Pancreas (tissue), 10 donors: Measurements from ENCODE around the gene PIK3CG. TPM values are rescaled to one million over a fixed set of nuclear protein-coding genes. Genes with fewer than 3 reads are reported as not detected.

ENCODE experiments used
- ATAC-seq, 4 donors: fragments of 200-7000 bp; cut with Tn5 transposase; one replicate each; pipeline versions ENCODE4 v1.8.0 to v1.9.1; 2020; ENCODE audit warnings: mild to moderate bottlenecking in 4 of 4, moderate library complexity in 4 of 4
- DNase-seq, 6 donors: peaks; one replicate each; pipeline ENCODE4 v3.0.0-alpha.2; 2020
- FAIRE-seq: peaks from 2 replicates; lab custom pipeline; 2012; peaks lifted over from hg19 to GRCh38; lab: Jason Lieb, UNC
- H3K27ac ChIP-seq, 4 donors: fragments of 200-600 bp; sonication (generic); 1 replicate in 3 of 4; 2 replicates in 1 of 4; pipeline versions ENCODE4 v1.5.0 to v1.8.0; 2020
- H3K27me3 ChIP-seq, 4 donors: fragments of 200-600 bp; one replicate each; pipeline ENCODE4 v1.8.0; 2021
- H3K36me3 ChIP-seq, 3 donors: fragments of 200-600 bp; sonication (generic) in 1 of 3; one replicate each; pipeline versions ENCODE4 v1.5.0 to v1.8.0; 2020 to 2021
- H3K4me1 ChIP-seq, 3 donors: fragments of 200-600 bp; one replicate each; pipeline ENCODE4 v1.8.0; 2021
- H3K4me3 ChIP-seq, 4 donors: fragments of 200-600 bp; sonication (generic) in 2 of 4; one replicate each; pipeline versions ENCODE4 v1.5.0 to v1.8.0; 2020 to 2021
- H3K9me3 ChIP-seq, 4 donors: fragments of 200-600 bp; one replicate each; pipeline ENCODE4 v1.8.0; 2021
- WGBS, 2 donors: extraction: QIAGEN DNeasy Blood & Tissue Kit; methylation state at CpG; one replicate each; pipeline ENCODE4 v1.1.7; 2013; 5-methylcytosine and 5-hydroxymethylcytosine counted together
- intact Hi-C, 3 donors: fragments of 100-400 bp; cut with DNase I; formaldehyde crosslinking; loops; one replicate each; pipeline versions ENCODE4 v1.11.1 to v1.14.2; 2022
- polyA plus RNA-seq, 2 donors: library from polyadenylated mRNA; stranded (reverse); fragments of 200-250 nt; gene quantifications; one replicate each; pipeline ENCODE4 v1.2.3, GENCODE V29; 2013
- total RNA-seq, 6 donors: library from RNA; stranded (reverse); fragmentation: NEBNext Ultra II Directional in 4 of 6; extraction: Animal tissue kit (Norgen Biotek cat#: 25700) in 4 of 6; gene quantifications; one replicate each; pipeline versions ENCODE4 v1.2.1 to v1.2.4, GENCODE V29; 2021 to 2023
- TF ChIP-seq, protein P1 (sequence below), 4 donors: fragments of 200-600 bp; sonication (generic) in 3 of 4; IDR thresholded peaks; one replicate each; pipeline versions ENCODE4 v1.5.0 to v1.8.0; 2021; ENCODE audit warnings: antibody characterized with exemption in 4 of 4
- donor health status: healthy with polysubstance abuse.
- donor health status: DM: no; HTN: no; CAD: no; lungs with moderate emphysema.
- donor health status: DM: no; HTN: no; CAD: no.
- donor health status: control.
- donor health status: control.
- donor health status: Bipolar disorder and iron deficiency.
- donor health status: DM: yes; HTN: yes; CAD: no.
- donor health status: DM: no; HTN: no; CAD: no.
- donor health status: DM: no; HTN: no; CAD: no.
- donor health status: DM: yes; HTN: yes; CAD: no.

PIK3CG gene
- total and polyA plus RNA-seq, 8 donors, result 0.09 to 5.3 (median 0.55) TPM

DNA sequence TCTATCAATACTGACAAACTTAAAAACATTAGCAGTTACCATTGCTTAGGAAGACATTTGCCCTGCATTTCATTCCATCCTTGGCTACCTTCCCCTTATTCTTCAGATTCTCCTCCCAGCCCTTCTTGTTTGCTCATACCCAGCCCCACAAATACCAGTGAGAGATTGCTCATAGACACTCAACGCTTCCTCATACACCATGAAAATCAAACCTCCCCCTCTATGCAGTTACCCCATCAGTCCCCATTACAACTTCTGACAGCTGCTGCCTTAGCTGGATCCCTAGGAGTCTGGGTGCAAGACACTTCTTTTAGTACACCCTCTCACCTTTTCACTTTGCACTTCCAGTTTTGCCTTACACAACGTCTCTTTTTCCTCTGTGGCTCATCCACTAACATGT is 28.3 kb upstream of the PIK3CG start:
- FAIRE-seq (no peak), ATAC-seq (no peak), DNase-seq (no peak)
- Histone ChIP-seq H3K9me3 (no peaks in the 10 kb centered on the region), H3K4me1 (no peaks in the 10 kb centered on the region), H3K36me3 (no peaks in the 10 kb centered on the region), H3K27ac (no peak overlapping the region), H3K4me3 (no peak overlapping the region), H3K27me3 (no peaks in the 10 kb centered on the region)
- TF ChIP-seq, protein P1, sequence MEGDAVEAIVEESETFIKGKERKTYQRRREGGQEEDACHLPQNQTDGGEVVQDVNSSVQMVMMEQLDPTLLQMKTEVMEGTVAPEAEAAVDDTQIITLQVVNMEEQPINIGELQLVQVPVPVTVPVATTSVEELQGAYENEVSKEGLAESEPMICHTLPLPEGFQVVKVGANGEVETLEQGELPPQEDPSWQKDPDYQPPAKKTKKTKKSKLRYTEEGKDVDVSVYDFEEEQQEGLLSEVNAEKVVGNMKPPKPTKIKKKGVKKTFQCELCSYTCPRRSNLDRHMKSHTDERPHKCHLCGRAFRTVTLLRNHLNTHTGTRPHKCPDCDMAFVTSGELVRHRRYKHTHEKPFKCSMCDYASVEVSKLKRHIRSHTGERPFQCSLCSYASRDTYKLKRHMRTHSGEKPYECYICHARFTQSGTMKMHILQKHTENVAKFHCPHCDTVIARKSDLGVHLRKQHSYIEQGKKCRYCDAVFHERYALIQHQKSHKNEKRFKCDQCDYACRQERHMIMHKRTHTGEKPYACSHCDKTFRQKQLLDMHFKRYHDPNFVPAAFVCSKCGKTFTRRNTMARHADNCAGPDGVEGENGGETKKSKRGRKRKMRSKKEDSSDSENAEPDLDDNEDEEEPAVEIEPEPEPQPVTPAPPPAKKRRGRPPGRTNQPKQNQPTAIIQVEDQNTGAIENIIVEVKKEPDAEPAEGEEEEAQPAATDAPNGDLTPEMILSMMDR (IDR thresholded peaks at IDR 0.05), result no peak
- 58 to 80% methylated on average over 2 of the region's 2 CpGs for WGBS, 2 donors
- intact Hi-C loops, result no loop called here

- TF ChIP-seq, protein P1 (IDR thresholded peaks at IDR 0.05), result no peak
- no peaks in the 10 kb centered on the region for H3K4me1 ChIP-seq
- DNase-seq (no peak), ATAC-seq (no peak), FAIRE-seq (no peak)
- H3K9me3 ChIP-seq, result no peaks in the 10 kb centered on the region
- intact Hi-C loops, result no loop called here
- 86% methylated on average over 2 of the region's 2 CpGs for WGBS, 2 donors
- no peaks in the 10 kb centered on the region for H3K27me3 ChIP-seq
- H3K4me3 ChIP-seq, result no peak overlapping the region
- no peaks in the 10 kb centered on the region for H3K36me3 ChIP-seq
- no peak overlapping the region for H3K27ac ChIP-seq
Observed at GRCh38 chr7:106839511-106839910, 25.6 kb upstream of the PIK3CG start.

DNA sequence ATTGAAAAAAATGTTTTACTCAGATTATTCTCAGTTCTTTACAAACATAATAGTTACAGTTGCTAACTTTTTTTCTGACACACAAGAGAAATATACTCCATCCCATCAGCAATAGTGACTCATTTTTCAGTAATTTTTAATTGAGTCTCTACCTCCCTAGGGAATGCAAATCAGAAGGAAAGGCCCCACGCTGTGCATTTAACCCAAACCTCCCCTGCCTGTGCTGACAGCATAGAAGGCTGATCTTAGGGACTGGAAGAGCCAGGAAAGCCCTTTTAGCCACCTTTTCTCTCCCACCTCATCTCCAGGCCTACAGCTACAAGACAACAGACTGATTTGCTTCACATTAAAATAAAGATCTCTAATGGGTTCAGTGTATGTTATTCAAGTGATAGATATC is 24.7 kb upstream of the PIK3CG start:
- Histone ChIP-seq H3K27ac (no peak overlapping the region), H3K36me3 (no peaks in the 10 kb centered on the region), H3K4me3 (no peak overlapping the region), H3K27me3 (no peaks in the 10 kb centered on the region), H3K9me3 (no peaks in the 10 kb centered on the region), H3K4me1 (no peaks in the 10 kb centered on the region)
- ATAC-seq, result no peak
- DNase-seq, result no peak
- TF ChIP-seq, protein P1 (IDR thresholded peaks at IDR 0.05), result no peak
- WGBS, 2 donors, result 43 to 69% methylated on average over 1 of the region's 1 CpG
- intact Hi-C loops, result no loop called here
- no peak for FAIRE-seq

DNA sequence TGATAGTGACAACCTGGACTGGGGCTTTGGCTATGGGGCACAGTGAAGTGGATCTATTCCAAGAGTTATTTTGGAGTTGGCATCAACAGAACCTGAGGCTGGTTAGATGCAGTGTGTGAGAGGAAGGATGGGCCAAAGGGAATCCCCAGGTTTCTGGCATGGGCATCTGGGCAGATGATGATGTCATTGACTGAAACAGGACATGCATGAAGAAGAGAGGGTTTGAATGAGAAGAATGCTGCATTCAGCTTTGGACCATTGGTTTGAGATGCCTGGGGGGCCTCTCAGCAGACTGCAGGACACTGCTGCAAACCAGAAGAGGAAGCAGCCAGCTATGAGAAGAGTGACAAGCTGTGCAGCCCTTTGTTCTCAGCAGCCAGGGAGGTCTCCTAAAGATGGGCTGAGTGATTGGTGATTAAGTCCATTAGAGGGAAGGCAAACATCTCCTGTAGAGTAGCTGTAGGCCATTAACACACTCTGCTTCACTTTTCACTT is 23.1 kb upstream of the PIK3CG start:
- no peaks in the 10 kb centered on the region for H3K36me3 ChIP-seq
- H3K27ac ChIP-seq, result no peak overlapping the region
- H3K9me3 ChIP-seq, result no peaks in the 10 kb centered on the region
- DNase-seq, result no peak
- no peaks in the 10 kb centered on the region for H3K27me3 ChIP-seq
- FAIRE-seq, result no peak
- intact Hi-C loops, result no loop called here
- ATAC-seq, result no peak
- no peaks in the 10 kb centered on the region for H3K4me1 ChIP-seq
- TF ChIP-seq, protein P1 (IDR thresholded peaks at IDR 0.05), result no peak
- H3K4me3 ChIP-seq, result no peak overlapping the region

- TF ChIP-seq, protein P1 (IDR thresholded peaks at IDR 0.05), result no peak
- Histone ChIP-seq H3K9me3 (no peaks in the 10 kb centered on the region), H3K27me3 (no peaks in the 10 kb centered on the region), H3K27ac (no peak overlapping the region), H3K4me1 (no peaks in the 10 kb centered on the region), H3K4me3 (no peak overlapping the region), H3K36me3 (no peaks in the 10 kb centered on the region)
- DNase-seq, result no peak
- FAIRE-seq, result no peak
- 67 to 74% methylated on average over 11 of the region's 11 CpGs for WGBS, 2 donors
- intact Hi-C loops, result no loop called here
- no peak for ATAC-seq
Observed at GRCh38 chr7:106844279-106844997, 20.6 kb upstream of the PIK3CG start.
